DND-41 (cell line): ENCODE measurements around the gene SMIM5.

Experiments
- CTCF ChIP-seq: IDR thresholded peaks from 2 replicates; pipeline ENCODE4 v1.5.1; 2012; ENCODE audit warnings: borderline replicate concordance, low read length, moderate library complexity, mild to moderate bottlenecking; ENCODE audit not compliant: poor library complexity, severe bottlenecking; ENCODE audit errors: extremely low read depth
- EZH2 ChIP-seq: IDR thresholded peaks from 3 replicates; pipeline ENCODE4 v1.6.1; 2012; ENCODE audit warnings: borderline replicate concordance, low read depth, mild to moderate bottlenecking, moderate library complexity, low read length, inconsistent platforms; ENCODE audit not compliant: severe bottlenecking

GRCh38 chr17:75662511-75662910 is 29.3 kb downstream of the SMIM5 start:
- TF ChIP-seq CTCF (no peak), EZH2 (no peak)
